HL-60 (cell line): ENCODE data around the gene TMF1.

Experiments
- CTCF ChIP-seq: IDR thresholded peaks from one replicate; pipeline ENCODE4 v1.5.1; 2011; ENCODE audit warnings: low read length, control low read depth, inconsistent platforms; ENCODE audit not compliant: insufficient read depth
- GABPA ChIP-seq: IDR thresholded peaks from 2 replicates; pipeline ENCODE4 v1.6.1; 2012; ENCODE audit warnings: low read depth
- POLR2AphosphoS5 ChIP-seq: IDR thresholded peaks from 2 replicates; pipeline ENCODE4 v1.6.1; 2012; ENCODE audit warnings: low read depth
- REST ChIP-seq: IDR thresholded peaks from 2 replicates; pipeline ENCODE4 v1.6.1; 2012; ENCODE audit warnings: low read depth; ENCODE audit not compliant: insufficient replicate concordance
- SPI1 ChIP-seq: IDR thresholded peaks from 2 replicates; pipeline ENCODE4 v1.6.1; 2012; ENCODE audit warnings: low read depth, mild to moderate bottlenecking, borderline replicate concordance

GRCh38 chr3:69080233-69080920 is 28.2 kb upstream of the TMF1 start, which contains the start of gene UBA3:
- TF ChIP-seq CTCF (no peak), POLR2AphosphoS5 (peak; percentile 71; the same call in 1 of the 2 replicates), REST (peak; percentile 48), GABPA (no peak), SPI1 (no peak)
